Pons (tissue), 1 donor: ENCODE data around the gene DKK3.

Experiments used
- DNase-seq: peaks from one replicate; pipeline ENCODE4 v3.0.0-alpha.2; 2016; ENCODE audit warnings: low spot score

DKK3 gene

DNA sequence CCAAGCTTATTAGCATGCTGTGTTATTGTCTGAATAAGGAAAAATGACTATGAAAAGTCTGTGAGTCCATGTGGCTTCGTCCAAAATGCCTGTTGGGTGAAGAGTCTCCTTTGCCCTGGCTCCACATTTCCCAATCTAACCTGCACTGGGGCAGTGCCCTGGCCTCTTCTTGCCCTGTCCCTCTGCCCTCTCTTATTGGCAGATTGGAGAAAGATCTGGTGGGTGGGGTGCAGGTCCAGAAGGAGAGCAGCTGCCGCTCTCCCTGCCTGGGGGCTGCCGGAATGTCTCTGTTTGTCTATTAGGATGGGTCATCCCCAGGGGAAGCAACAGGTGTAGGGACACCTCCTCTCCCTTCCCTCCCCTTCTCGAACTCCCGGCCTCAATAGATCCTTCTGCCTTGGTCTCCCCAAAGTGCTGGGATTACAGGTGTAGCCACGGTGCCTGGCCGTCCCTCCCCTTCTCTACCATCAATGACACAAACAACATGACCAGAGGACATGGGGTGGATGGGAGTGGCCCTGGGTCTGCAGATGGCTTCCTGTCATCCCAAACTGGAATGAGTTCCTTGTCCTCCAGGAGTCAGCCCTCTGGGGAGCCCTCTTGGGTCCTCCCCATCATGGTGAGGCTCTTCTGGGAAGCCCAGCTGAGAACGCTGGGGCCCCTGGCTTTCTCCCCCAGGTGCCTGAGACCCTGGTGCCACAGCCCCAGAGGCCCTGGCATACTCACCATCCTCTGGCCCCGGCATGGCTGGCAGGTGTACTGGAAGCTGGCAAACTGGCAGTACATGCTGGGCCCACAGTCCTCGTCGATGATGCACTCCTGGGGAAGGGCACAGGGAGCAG is 40.5 kb downstream of the DKK3 start:
- DNase-seq: no peak

DNA sequence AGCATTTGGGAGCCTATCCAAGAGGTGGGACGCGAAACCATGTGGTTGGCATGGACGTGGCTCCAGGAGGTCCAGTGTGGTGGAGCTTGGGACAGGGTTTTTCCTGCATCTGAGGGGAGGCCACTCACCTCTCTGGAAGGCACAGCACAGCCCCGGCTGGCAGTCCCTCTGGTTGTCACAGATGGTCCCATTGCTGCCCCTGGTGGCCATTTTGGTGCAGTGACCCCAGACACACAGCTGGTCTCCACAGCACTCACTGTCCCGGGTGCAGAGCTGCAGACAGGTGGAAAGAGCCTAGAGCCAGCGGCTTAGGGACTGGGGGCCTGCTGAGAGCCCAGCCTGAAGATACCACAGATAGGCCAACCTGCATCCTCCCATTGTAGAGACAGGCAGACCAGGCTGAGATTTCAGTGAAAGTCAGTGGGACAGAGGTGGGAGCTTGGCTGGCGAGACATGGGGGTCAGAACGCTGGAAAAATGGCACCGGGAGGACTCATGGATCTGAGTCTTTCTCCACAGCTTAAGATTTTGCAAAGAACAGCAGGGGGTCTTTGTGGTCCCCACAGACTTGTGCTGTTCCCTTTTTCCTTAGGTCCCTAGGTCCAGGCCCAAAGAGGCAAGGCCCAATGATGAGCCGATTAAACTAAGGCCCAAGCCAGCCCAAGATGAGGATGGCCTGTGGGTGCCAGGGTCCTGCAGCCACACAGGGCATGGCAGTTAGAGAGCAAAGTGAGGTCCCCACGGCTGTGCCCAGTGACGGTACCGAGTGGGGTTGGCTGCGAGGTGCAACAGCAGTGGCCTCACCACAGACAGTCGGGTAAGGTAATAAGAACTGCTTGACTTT is 41.4 kb downstream of the DKK3 start:
- peak; percentile 74 for DNase-seq

- DNase-seq: no peak
Observed at GRCh38 chr11:11966354-11966741, 42.1 kb downstream of the DKK3 start.

- no peak for DNase-seq
Observed at GRCh38 chr11:11965656-11966353, 42.6 kb downstream of the DKK3 start.

DNA sequence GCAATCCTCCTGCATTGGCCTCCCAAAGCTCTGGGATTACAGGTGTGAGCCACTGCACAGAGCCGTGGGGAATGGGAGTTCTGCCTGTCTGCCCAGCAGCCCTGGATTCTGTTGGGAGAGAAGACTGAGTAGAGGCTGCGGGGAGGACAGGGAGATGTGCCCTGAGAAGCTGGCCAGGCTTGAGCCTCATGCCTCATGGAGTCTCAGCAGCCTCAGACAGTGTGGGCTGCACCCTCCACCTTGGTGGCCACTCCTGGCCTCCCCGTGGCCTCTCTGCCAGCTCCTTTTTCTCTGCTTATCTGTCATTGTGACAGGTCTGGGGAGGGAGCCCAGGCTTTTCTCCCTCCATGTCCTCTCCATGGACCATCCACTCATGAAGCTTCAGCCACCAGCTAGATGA is 43.2 kb downstream of the DKK3 start:
- DNase-seq: no peak

GRCh38 chr11:11964774-11965150 is 43.7 kb downstream of the DKK3 start:
- DNase-seq: no peak

- no peak for DNase-seq
Observed at GRCh38 chr11:11963842-11964773, 44.3 kb downstream of the DKK3 start.

- no peak for DNase-seq
Observed at GRCh38 chr11:11963067-11963466, 45.4 kb downstream of the DKK3 start.

DNA sequence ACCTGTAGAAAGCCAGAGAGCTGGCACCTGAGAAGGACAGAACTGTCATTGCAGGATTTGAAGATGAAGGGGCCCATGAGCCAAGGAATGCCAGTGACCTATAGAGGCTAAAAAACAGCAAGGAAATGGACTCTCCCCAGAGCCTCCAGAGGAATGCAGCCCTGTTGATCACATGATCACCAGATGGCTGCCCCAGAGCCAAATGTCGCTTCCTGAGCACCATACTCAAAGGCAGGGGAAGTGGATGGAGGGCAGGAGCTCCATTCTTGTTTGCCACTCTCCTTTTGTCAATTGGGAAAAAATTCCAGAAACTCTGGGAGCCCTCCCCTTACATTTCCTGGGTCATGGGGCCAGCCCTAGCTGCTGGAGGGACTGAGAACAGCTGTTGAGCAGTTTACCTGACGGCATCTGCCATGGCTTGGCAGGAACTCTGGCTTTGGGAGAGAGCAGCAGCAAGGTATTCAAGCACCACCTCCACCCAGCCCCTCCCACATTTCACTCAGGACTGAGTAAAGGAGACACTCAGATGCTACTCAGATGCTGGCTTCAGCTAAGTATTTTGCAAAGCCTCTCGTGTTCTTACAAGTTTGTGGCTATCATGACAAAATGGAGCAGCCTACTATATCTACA is 46.9 kb downstream of the DKK3 start:
- no peak for DNase-seq

GRCh38 chr11:11960687-11961086 is 47.7 kb downstream of the DKK3 start:
- peak; percentile 75 for DNase-seq

DNA sequence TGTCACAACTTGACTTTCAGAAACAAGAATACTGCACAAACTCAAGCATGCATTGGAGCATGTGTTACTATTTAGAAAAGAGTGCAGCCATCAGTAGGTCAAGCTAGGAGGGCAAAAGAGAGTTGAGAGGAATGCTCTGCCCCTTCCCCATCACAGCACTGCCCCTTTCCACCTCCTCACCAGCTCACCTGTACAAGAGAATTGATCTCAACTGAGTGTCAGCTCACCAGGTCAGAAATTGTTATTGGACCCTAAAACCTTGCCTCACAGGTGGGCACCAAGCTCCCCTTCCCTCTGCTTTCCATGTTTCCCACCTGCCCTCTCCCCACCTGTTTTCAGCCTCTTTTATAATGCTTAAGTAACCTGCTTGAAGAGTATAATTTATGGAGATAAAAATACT is 48.8 kb downstream of the DKK3 start:
- no peak for DNase-seq

DNA sequence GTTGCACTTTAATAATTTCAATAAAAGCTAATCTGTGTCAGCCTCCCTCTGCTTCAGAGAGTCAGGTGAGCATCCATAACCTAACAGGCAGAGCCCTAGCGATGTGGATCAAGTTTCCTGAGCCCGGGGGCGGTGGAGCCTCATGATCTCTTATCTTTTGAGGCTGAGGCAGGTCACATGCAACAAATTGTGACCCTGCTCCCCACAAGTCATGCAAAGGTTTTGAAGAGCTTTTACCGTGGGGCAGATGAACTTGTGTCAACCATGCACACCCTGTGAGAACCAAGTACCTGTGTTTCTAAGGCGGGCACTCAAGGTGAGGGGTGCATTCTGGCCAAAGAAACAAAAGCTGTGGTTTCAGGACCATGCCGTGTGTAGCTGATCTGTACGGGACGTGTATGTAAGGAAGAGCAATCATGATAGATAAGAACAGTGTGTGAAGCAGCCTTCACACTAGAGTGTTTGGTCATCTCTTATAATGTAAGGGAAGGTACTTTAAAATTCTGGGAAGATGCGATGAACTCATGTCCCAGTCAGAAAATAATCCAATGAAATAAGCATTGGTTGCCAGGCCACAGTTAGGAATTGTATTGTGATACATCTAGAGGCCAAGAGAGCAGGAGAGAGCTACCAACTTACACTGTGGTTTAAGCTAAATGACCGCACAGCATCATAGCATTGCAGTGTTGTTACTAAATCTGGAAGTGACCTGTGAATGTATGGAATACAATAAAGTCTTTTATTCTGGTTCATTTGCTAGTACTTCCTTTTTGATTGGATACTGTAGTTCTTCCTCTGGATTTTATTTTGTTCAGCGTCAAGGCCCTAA is 49.8 kb downstream of the DKK3 start:
- DNase-seq: no peak

DNA sequence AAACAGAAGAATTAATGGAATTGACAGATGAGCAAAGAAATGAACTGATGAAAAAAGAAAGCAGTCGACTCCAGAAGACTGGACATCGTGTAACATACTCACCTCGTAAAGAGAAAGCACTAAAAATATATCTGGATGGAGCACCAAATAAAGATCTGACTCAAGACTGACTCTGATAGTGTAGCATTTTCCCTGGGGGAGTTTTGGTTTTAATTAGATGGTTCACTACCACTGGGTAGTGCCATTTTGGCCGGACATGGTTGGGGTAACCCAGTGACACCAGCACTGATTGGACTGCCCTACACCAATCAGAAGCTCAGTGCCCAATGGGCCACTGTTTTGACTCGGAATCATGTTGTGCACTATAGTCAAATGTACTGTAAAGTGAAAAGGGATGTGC is 52.4 kb downstream of the DKK3 start:
- DNase-seq: no peak

DNA sequence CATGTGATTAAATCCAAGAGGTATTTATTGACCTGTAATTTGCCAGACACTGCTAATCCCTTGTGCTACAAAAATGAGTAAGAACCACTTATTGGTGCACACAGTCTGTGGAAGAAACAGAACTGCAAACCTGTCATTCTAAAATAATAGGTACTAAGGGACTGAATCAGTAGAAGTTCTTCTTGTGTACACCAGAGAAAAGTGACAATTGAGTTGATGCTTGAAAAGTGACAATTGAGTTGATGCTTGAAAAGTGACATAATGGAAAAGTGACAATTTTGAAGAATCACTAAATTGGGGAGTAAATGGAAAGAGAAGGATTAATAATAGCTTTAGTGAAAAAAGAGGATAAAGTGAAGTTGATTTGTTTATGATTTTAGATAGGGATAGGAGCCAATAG is 56.4 kb downstream of the DKK3 start:
- no peak for DNase-seq

DNA sequence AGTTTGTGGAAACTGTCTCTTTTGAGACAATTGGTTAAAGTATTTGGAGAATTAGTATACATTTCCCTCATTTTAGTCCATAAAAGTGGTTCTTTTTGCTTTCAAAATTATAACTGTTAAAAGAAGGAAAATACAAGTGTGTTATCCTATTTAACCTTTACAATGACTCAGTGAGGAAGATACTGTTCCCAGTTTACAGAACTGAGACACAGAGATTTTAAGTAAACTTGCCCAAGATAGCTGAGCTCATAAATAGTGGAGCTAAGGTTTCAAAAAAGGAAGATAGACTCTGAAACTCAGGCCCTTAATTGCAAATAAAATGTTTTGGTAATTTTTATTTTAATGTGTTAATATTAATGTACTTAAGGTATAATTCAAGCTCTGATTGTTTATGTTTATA is 58.9 kb downstream of the DKK3 start:
- no peak for DNase-seq

GRCh38 chr11:11948242-11948947 is 60.0 kb downstream of the DKK3 start:
- no peak for DNase-seq

DNA sequence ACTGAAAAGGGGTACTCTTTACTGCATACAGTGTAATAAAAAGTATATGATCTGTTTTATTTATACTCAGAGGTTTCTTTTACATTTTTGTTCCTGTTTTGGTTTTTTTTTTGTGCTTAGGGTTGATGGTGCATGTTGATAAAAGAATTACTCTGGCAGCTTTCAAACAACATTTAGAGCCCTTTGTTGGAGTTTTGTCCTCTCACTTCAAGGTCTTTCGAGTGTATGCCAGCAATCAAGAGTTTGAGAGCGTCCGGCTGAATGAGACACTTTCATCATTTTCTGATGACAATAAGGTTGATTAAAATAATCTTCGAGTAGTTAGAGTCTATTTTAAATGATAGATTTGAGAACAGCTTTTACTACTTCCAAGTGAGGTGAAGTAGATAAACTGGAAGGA is 60.6 kb downstream of the DKK3 start:
- DNase-seq: no peak

- no peak for DNase-seq
Observed at GRCh38 chr11:11946878-11947277, 61.5 kb downstream of the DKK3 start.

DNA sequence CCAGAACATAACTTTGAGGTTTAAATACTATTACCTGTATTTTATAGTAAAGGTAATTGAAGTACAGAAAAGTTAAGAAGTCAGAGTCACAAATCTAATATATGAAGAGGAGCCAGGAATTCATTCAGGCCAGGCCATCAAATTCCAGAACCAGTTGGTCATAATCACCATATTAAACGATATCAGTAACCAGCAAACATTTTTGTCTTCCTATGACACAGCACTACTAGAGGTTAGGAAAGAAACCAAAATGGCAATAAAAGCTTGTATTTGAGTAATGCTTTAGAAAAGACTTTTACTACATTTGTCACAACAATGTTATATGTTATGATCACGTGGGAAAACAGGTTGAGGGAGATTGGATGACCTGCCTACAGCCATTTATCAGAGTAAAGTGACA is 62.2 kb downstream of the DKK3 start:
- DNase-seq: no peak

- no peak for DNase-seq
Observed at GRCh38 chr11:11944444-11944843, 64.0 kb downstream of the DKK3 start.
